ENCODE measurements around the gene GSC.

GRCh38 chr14:94793901-94794300, 24.0 kb upstream of the GSC start:
- TF ChIP-seq EZH2 (IDR thresholded peaks at IDR 0.05; ENCODE audit: low read length, unreplicated experiment) (no peak), CTCF (conservative IDR thresholded peaks at IDR 0.05; ENCODE audit: low read depth, low read length) (no peak)

All from PC-3 (cell line).